Liver (tissue), 9 donors: ENCODE data around the gene ANKRD13B. TPM values are rescaled to one million over a fixed set of nuclear protein-coding genes. Genes with fewer than 3 reads are reported as not detected.
A peak's percentile ranks its signal among the peaks of the same experiment; 100 is the strongest.

Experiments used
- DNase-seq: peaks from one replicate; pipeline ENCODE4 v3.0.0-alpha.2; 2017; ENCODE audit warnings: low spot score
- H3K27ac ChIP-seq, 2 donors: one replicate each; pipeline ENCODE4 v1.7.0; 2013; ENCODE audit warnings: inconsistent platforms in 2 of 2, low read length in 2 of 2, control low read depth in 1 of 2, low read depth in 1 of 2, mild to moderate bottlenecking in 1 of 2
- H3K27me3 ChIP-seq, 4 donors: one replicate each; pipeline versions ENCODE4 v1.6.1 to v1.7.0; 2013; ENCODE audit warnings: low read length in 3 of 4, inconsistent platforms in 1 of 4, mild to moderate bottlenecking in 1 of 4, moderate library complexity in 1 of 4; ENCODE audit not compliant: control insufficient read depth in 4 of 4, insufficient read depth in 4 of 4
- H3K36me3 ChIP-seq, 4 donors: one replicate each; pipeline versions ENCODE4 v1.6.1 to v1.7.0; 2013; ENCODE audit warnings: low read length in 3 of 4, mild to moderate bottlenecking in 3 of 4, low read depth in 1 of 4, moderate library complexity in 1 of 4; ENCODE audit not compliant: control insufficient read depth in 4 of 4, insufficient read depth in 3 of 4
- H3K4me1 ChIP-seq, 4 donors: one replicate each; pipeline versions ENCODE4 v1.6.1 to v1.7.0; 2013; ENCODE audit warnings: low read length in 3 of 4, mild to moderate bottlenecking in 3 of 4, moderate library complexity in 1 of 4; ENCODE audit not compliant: control insufficient read depth in 4 of 4, insufficient read depth in 4 of 4
- H3K4me3 ChIP-seq, 3 donors: one replicate each; pipeline versions ENCODE4 v1.6.1 to v1.7.0; 2013; ENCODE audit warnings: low read length in 3 of 3, control low read depth in 1 of 3, low read depth in 1 of 3, mild to moderate bottlenecking in 1 of 3
- H3K9ac ChIP-seq, 2 donors: one replicate each; pipeline ENCODE4 v1.7.0; 2013; ENCODE audit warnings: low read length in 2 of 2, mild to moderate bottlenecking in 2 of 2, moderate library complexity in 2 of 2, control low read depth in 1 of 2, low read depth in 1 of 2
- H3K9me3 ChIP-seq, 4 donors: one replicate each; pipeline versions ENCODE4 v1.6.1 to v1.7.0; 2013; ENCODE audit warnings: low read length in 3 of 4; ENCODE audit not compliant: control insufficient read depth in 4 of 4
- ATF3 ChIP-seq: IDR thresholded peaks from 2 replicates; pipeline ENCODE4 v1.6.1; 2016; ENCODE audit warnings: antibody characterized with exemption
- CTCF ChIP-seq: fragments of 150-350 bp; IDR thresholded peaks from 2 replicates; pipeline ENCODE4 v1.5.1; 2017; ENCODE audit warnings: improper control_type of control experiment, low read depth, low read length; ENCODE audit not compliant: missing input control
- EGR1 ChIP-seq, 2 donors: IDR thresholded peaks; 2 replicates each; pipeline ENCODE4 v1.6.1; 2016 to 2018; ENCODE audit warnings: antibody characterized with exemption in 2 of 2, low read depth in 2 of 2
- FOXA1 ChIP-seq: IDR thresholded peaks from 2 replicates; pipeline ENCODE4 v1.6.1; 2016; ENCODE audit warnings: antibody characterized with exemption
- FOXA2 ChIP-seq: IDR thresholded peaks from 2 replicates; pipeline ENCODE4 v1.6.1; 2016; ENCODE audit warnings: antibody characterized with exemption
- GABPA ChIP-seq, 2 donors: IDR thresholded peaks in 1 of 2; conservative IDR thresholded peaks in 1 of 2; 2 replicates each; pipeline ENCODE4 v1.6.1; 2016; ENCODE audit warnings: antibody characterized with exemption in 2 of 2, mild to moderate bottlenecking in 1 of 2, moderate library complexity in 1 of 2
- HNF4A ChIP-seq, 2 donors: conservative IDR thresholded peaks; 2 replicates each; pipeline ENCODE4 v1.6.1; 2016; ENCODE audit warnings: antibody characterized with exemption in 2 of 2, mild to moderate bottlenecking in 2 of 2
- HNF4G ChIP-seq: IDR thresholded peaks from 2 replicates; pipeline ENCODE4 v1.6.1; 2016; ENCODE audit warnings: antibody characterized with exemption
- JUND ChIP-seq, 2 donors: IDR thresholded peaks; 2 replicates each; pipeline ENCODE4 v1.6.1; 2016; ENCODE audit warnings: antibody characterized with exemption in 2 of 2
- MAX ChIP-seq: IDR thresholded peaks from 2 replicates; pipeline ENCODE4 v1.6.1; 2016; ENCODE audit warnings: antibody characterized with exemption
- NR2F2 ChIP-seq: IDR thresholded peaks from 2 replicates; pipeline ENCODE4 v1.6.1; 2016; ENCODE audit warnings: antibody characterized with exemption
- RAD21 ChIP-seq, 2 donors: IDR thresholded peaks; 2 replicates each; pipeline ENCODE4 v1.6.1; 2016; ENCODE audit warnings: antibody characterized with exemption in 2 of 2, mild to moderate bottlenecking in 2 of 2
- REST ChIP-seq: IDR thresholded peaks from 2 replicates; pipeline ENCODE4 v1.6.1; 2016; ENCODE audit warnings: antibody characterized with exemption, mild to moderate bottlenecking
- RXRA ChIP-seq, 2 donors: IDR thresholded peaks; 2 replicates each; pipeline ENCODE4 v1.6.1; 2017 to 2018; ENCODE audit warnings: antibody characterized with exemption in 2 of 2, mild to moderate bottlenecking in 1 of 2
- SP1 ChIP-seq: IDR thresholded peaks from 2 replicates; pipeline ENCODE4 v1.6.1; 2018; ENCODE audit warnings: antibody characterized with exemption, mild to moderate bottlenecking
- TAF1 ChIP-seq: conservative IDR thresholded peaks from 2 replicates; pipeline ENCODE4 v1.6.1; 2016; ENCODE audit warnings: antibody characterized with exemption, mild to moderate bottlenecking
- YY1 ChIP-seq: IDR thresholded peaks from 2 replicates; pipeline ENCODE4 v1.6.1; 2016; ENCODE audit warnings: antibody characterized with exemption, mild to moderate bottlenecking
- ZBTB33 ChIP-seq: IDR thresholded peaks from 2 replicates; pipeline ENCODE4 v1.6.1; 2016; ENCODE audit warnings: antibody characterized with exemption
- WGBS: extraction: QIAGEN DNeasy Blood & Tissue Kit; methylation state at CpG from one replicate; pipeline ENCODE4 v1.1.7; 2013; 5-methylcytosine and 5-hydroxymethylcytosine counted together
- polyA plus RNA-seq, 2 donors: library from polyadenylated mRNA; stranded (reverse) in 1 of 2; unstranded in 1 of 2; fragments of 200-250 nt in 1 of 2; fragments of >200 nt in 1 of 2; fragmentation: Nextera tagmentation in 1 of 2; extraction: Ambion mirVana in 1 of 2; gene quantifications; one replicate each; pipeline versions ENCODE4 v1.2.1 to v1.2.3, GENCODE V29; 2013 to 2015
- total RNA-seq, 2 donors: library from RNA; depleted of rRNA; stranded (reverse); fragments of >200 nt; gene quantifications; one replicate each; pipeline ENCODE4 v1.2.3, GENCODE V29; 2014
- donor health status: healthy.
- donor health status: healthy.
- donor health status: healthy.
- donor health status: healthy.
- donor health status: healthy.

The ANKRD13B gene
- total and polyA plus RNA-seq, 4 donors = 0.06 to 1.6 (median 0.51) TPM

GRCh38 chr17:29567304-29567553, 25.7 kb upstream of the ANKRD13B start:
- no peaks in the 10 kb centered on the region for H3K9me3 ChIP-seq
- peak overlapping the region in 1 of 2 donors; percentile 87 for H3K9ac ChIP-seq
- DNase-seq = no peak
- under 1% methylated on average over 27 of the region's 27 CpGs for WGBS
- no peaks in the 10 kb centered on the region for H3K27me3 ChIP-seq
- H3K4me1 ChIP-seq = peaks cover 9 to 65% (median 50%) of the 10 kb centered on the region in 4 donors
- no peak for TF ChIP-seq CTCF
- TF ChIP-seq HNF4G = no peak
- no peak for TF ChIP-seq HNF4A (conservative IDR thresholded peaks at IDR 0.05)
- no peak for TF ChIP-seq NR2F2
- TF ChIP-seq SP1 = no peak
- TF ChIP-seq JUND (IDR thresholded peaks at IDR 0.05) = no peak
- TF ChIP-seq YY1 = no peak
- no peak for TF ChIP-seq ATF3
- TF ChIP-seq ZBTB33 = no peak
- TF ChIP-seq GABPA (IDR thresholded peaks at IDR 0.05 in 1 of 2, conservative IDR thresholded peaks at IDR 0.05 in 1 of 2) = no peak
- no peak for TF ChIP-seq MAX
- no peak for TF ChIP-seq FOXA1
- TF ChIP-seq TAF1 = no peak
- no peak for TF ChIP-seq REST
- no peak for TF ChIP-seq RXRA (IDR thresholded peaks at IDR 0.05)
- TF ChIP-seq EGR1 (IDR thresholded peaks at IDR 0.05; ENCODE audit: low read depth in 2 of 2) = no peak
- TF ChIP-seq RAD21 (IDR thresholded peaks at IDR 0.05) = no peak
- no peak for TF ChIP-seq FOXA2
- peak overlapping the region; percentile 87 to 91 for H3K27ac ChIP-seq
- peaks cover 0 to 7% (median 1%) of the 10 kb centered on the region in 4 donors for H3K36me3 ChIP-seq
- peak overlapping the region; percentile 67 to 92 (median 77) for H3K4me3 ChIP-seq
